HUES64 (cell line): ENCODE results near the gene ATP10B. TPM values are rescaled to one million over a fixed set of nuclear protein-coding genes. Genes with fewer than 3 reads are reported as not detected.
A peak's percentile ranks its signal among the peaks of the same experiment; 100 is the strongest.
"Not testable (repeated sequence)": the region's sequence is repeated elsewhere in the genome, so short reads cannot be mapped to it uniquely, and the experiment has no call there.

ENCODE experiments used
- H3K27ac ChIP-seq: 2 replicates; pipeline ENCODE4 v1.7.0; 2013; ENCODE audit warnings: low read depth, low read length, inconsistent platforms
- H3K27me3 ChIP-seq: 2 replicates; pipeline ENCODE4 v1.6.1; 2013; ENCODE audit warnings: mild to moderate bottlenecking, low read length; ENCODE audit not compliant: insufficient read depth
- H3K36me3 ChIP-seq: 2 replicates; pipeline ENCODE4 v1.6.1; 2013; ENCODE audit warnings: mild to moderate bottlenecking, low read length; ENCODE audit not compliant: insufficient read depth
- H3K4me1 ChIP-seq: 2 replicates; pipeline ENCODE4 v1.6.1; 2013; ENCODE audit warnings: mild to moderate bottlenecking, low read length, moderate library complexity; ENCODE audit not compliant: insufficient read depth
- H3K4me3 ChIP-seq: 2 replicates; pipeline ENCODE4 v1.5.1; 2013; ENCODE audit warnings: mild to moderate bottlenecking, low read length, moderate library complexity
- H3K9ac ChIP-seq: 2 replicates; pipeline ENCODE4 v1.6.1; 2013; ENCODE audit warnings: mild to moderate bottlenecking, low read depth, low read length
- H3K9me3 ChIP-seq: 2 replicates; pipeline ENCODE4 v1.6.1; 2013; ENCODE audit warnings: low read depth, low read length; ENCODE audit not compliant: insufficient read depth
- WGBS: fragments of 150-250, 120-280 bp; methylation state at CpG from one replicate; pipeline ENCODE4 v1.1.7; 2013; ENCODE audit warnings: missing lambda C conversion rate; 5-methylcytosine and 5-hydroxymethylcytosine counted together
- polyA plus RNA-seq, 2 experiments: library from polyadenylated mRNA; stranded (reverse); fragments of 50-300 nt; gene quantifications; one replicate each; pipeline ENCODE4 v1.2.3, GENCODE V29; 2013

ATP10B gene
- 0.05 TPM for polyA plus RNA-seq (2013, experiment 1 of 2)
- 0.32 TPM for polyA plus RNA-seq (2013, experiment 2 of 2)

- Histone ChIP-seq H3K4me3 (no peak within 1 kb of the TSS), H3K4me1 (no peaks in the 10 kb centered on the region), H3K9me3 (no peaks in the 10 kb centered on the region), H3K27ac (no peak within 1 kb of the TSS), H3K9ac (no peak within 1 kb of the TSS), H3K27me3 (no peaks in the 10 kb centered on the region), H3K36me3 (no peaks in the 10 kb centered on the region)
- 70% methylated on average over 4 of the region's 4 CpGs for WGBS
Observed at GRCh38 chr5:160852049-160852448, at the start of gene ATP10B. TSS of gene ATP10B (minus strand) at chr5:160852211. CDS start at chr5:160688074, 164,137 bp downstream.

GRCh38 chr5:160901656-160902055 lies 49.6 kb upstream of the ATP10B start:
- H3K27me3 ChIP-seq, result no peaks in the 10 kb centered on the region
- no peaks in the 10 kb centered on the region for H3K9me3 ChIP-seq
- H3K9ac ChIP-seq, result no peak overlapping the region
- no peak overlapping the region for H3K27ac ChIP-seq
- no peaks in the 10 kb centered on the region for H3K4me1 ChIP-seq
- no peaks in the 10 kb centered on the region for H3K36me3 ChIP-seq
- WGBS, result no CpG with 5 or more reads among the region's 1 CpG
- H3K4me3 ChIP-seq, result no peak overlapping the region

GRCh38 chr5:160899735-160900134 lies 47.7 kb upstream of the ATP10B start:
- no peaks in the 10 kb centered on the region for H3K9me3 ChIP-seq
- H3K4me1 ChIP-seq, result no peaks in the 10 kb centered on the region
- H3K4me3 ChIP-seq, result no peak overlapping the region

GRCh38 chr5:160893180-160893964 lies 41.4 kb upstream of the ATP10B start:
- not testable (repeated sequence) for H3K36me3 ChIP-seq, H3K4me1 ChIP-seq, H3K27me3 ChIP-seq, H3K9ac ChIP-seq, H3K27ac ChIP-seq, H3K4me3 ChIP-seq, H3K9me3 ChIP-seq
- 89% methylated on average over 6 of the region's 6 CpGs for WGBS

More at GRCh38 chr5:160899735-160900134, 47.7 kb upstream of the ATP10B start:
- Histone ChIP-seq H3K36me3 (no peaks in the 10 kb centered on the region), H3K27me3 (no peaks in the 10 kb centered on the region), H3K9ac (no peak overlapping the region), H3K27ac (no peak overlapping the region)
- WGBS, result 68% methylated on average over 4 of the region's 4 CpGs

- no peaks in the 10 kb centered on the region for H3K9me3 ChIP-seq
- no peak overlapping the region for H3K4me3 ChIP-seq
- WGBS, result 97% methylated on average over 3 of the region's 3 CpGs
Observed at GRCh38 chr5:160887780-160888179, 35.8 kb upstream of the ATP10B start.

GRCh38 chr5:160873560-160874200 lies 21.7 kb upstream of the ATP10B start:
- not testable (repeated sequence) for H3K36me3 ChIP-seq, H3K9me3 ChIP-seq, H3K27me3 ChIP-seq, H3K4me1 ChIP-seq, H3K27ac ChIP-seq
- H3K4me3 ChIP-seq, result peak overlapping the region; percentile 67
- H3K9ac ChIP-seq, result peak overlapping the region; percentile 30; the same call in 1 of the 2 replicates
- 5% methylated on average over 18 of the region's 21 CpGs for WGBS

More at GRCh38 chr5:160887780-160888179, 35.8 kb upstream of the ATP10B start:
- H3K36me3 ChIP-seq, result no peaks in the 10 kb centered on the region
- H3K27ac ChIP-seq, result no peak overlapping the region
- H3K4me1 ChIP-seq, result 0 out of 2 replicates have a peak, but pooled peaks cover 7% of the 10 kb centered on the region
- no peaks in the 10 kb centered on the region for H3K27me3 ChIP-seq
- no peak overlapping the region for H3K9ac ChIP-seq

GRCh38 chr5:160869989-160870521 lies 18.0 kb upstream of the ATP10B start:
- no peak overlapping the region for H3K9ac ChIP-seq
- no peaks in the 10 kb centered on the region for H3K9me3 ChIP-seq
- no peaks in the 10 kb centered on the region for H3K36me3 ChIP-seq
- 51% methylated on average over 3 of the region's 4 CpGs for WGBS
- H3K4me1 ChIP-seq, result no peaks in the 10 kb centered on the region
- H3K27ac ChIP-seq, result no peak overlapping the region
- no peaks in the 10 kb centered on the region for H3K27me3 ChIP-seq
- no peak overlapping the region for H3K4me3 ChIP-seq

GRCh38 chr5:160867976-160868375 lies 16.0 kb upstream of the ATP10B start:
- no peak overlapping the region for H3K27ac ChIP-seq
- H3K27me3 ChIP-seq, result no peaks in the 10 kb centered on the region
- no peak overlapping the region for H3K4me3 ChIP-seq
- H3K4me1 ChIP-seq, result no peaks in the 10 kb centered on the region
- H3K9ac ChIP-seq, result no peak overlapping the region
- H3K36me3 ChIP-seq, result no peaks in the 10 kb centered on the region
- WGBS, result 97% methylated on average over 6 of the region's 6 CpGs
- H3K9me3 ChIP-seq, result no peaks in the 10 kb centered on the region

- Histone ChIP-seq H3K9ac (no peak overlapping the region), H3K4me1 (no peaks in the 10 kb centered on the region), H3K27me3 (no peaks in the 10 kb centered on the region), H3K4me3 (no peak overlapping the region), H3K27ac (no peak overlapping the region), H3K36me3 (no peaks in the 10 kb centered on the region), H3K9me3 (no peaks in the 10 kb centered on the region)
- WGBS, result 91% methylated on average over 2 of the region's 2 CpGs
Observed at GRCh38 chr5:160851451-160851850, 560 bp downstream of the ATP10B start.

- 95% methylated on average over 3 of the region's 3 CpGs for WGBS
- no peak overlapping the region for H3K27ac ChIP-seq
- no peaks in the 10 kb centered on the region for H3K9me3 ChIP-seq
- H3K27me3 ChIP-seq, result no peaks in the 10 kb centered on the region
- no peaks in the 10 kb centered on the region for H3K36me3 ChIP-seq
- no peak overlapping the region for H3K4me3 ChIP-seq
- H3K4me1 ChIP-seq, result no peaks in the 10 kb centered on the region
- H3K9ac ChIP-seq, result no peak overlapping the region
Observed at GRCh38 chr5:160850421-160850820, 1.6 kb downstream of the ATP10B start.

- Histone ChIP-seq H3K4me1 (no peaks in the 10 kb centered on the region), H3K9me3 (no peaks in the 10 kb centered on the region), H3K27ac (no peak overlapping the region), H3K27me3 (no peaks in the 10 kb centered on the region), H3K36me3 (no peaks in the 10 kb centered on the region), H3K9ac (no peak overlapping the region), H3K4me3 (no peak overlapping the region)
- 100% methylated on average over 4 of the region's 5 CpGs for WGBS
Observed at GRCh38 chr5:160847526-160848085, 4.4 kb downstream of the ATP10B start.
